GM10847 (cell line): Measurements from ENCODE around the gene PNPO.

ENCODE experiments used
- POLR2A ChIP-seq: IDR thresholded peaks from 2 replicates; pipeline ENCODE4 v1.6.1; 2011; ENCODE audit not compliant: insufficient read length; ENCODE audit errors: extremely low read depth

PNPO gene

DNA sequence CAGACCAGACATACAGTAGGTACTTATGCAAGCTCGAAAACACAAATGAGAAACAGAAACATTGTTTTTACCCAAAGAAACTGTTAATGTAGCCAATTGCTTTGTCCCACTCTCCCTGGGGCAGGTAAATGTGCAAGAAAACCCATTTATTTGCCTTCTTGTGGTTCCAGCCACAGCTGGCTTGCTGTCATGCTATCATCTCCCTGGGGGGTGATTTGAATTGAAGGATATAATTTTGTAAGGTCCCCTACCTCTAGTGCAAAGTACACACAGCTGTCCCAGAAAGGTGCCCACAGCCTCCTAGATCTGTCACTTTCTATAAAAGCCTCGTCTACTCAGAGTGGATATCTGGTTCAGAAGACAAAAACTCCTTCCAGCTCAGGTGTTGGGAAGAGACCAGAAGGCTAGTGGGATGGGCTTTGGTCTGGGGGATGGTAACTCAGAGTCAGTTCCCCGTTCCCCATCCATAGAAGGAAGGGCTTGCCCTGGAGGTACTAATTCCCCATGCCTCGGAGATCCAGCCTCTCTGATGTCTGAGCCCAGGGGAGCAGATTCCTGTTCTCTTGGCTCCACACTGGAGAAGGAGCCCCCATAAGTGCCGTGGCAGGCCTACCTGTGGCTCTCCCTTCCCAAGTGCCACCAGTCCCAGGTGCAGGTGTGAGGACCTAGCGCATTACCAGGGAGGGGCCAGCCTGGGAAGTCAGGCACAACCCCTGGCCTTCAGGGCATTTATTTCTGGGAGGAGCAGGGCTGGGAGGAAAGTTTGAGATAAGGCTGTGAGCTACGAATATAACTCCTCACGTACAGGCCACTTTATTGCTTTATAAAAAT lies 18.7 kb downstream of the PNPO start:
- TF ChIP-seq POLR2A, result no peak

DNA sequence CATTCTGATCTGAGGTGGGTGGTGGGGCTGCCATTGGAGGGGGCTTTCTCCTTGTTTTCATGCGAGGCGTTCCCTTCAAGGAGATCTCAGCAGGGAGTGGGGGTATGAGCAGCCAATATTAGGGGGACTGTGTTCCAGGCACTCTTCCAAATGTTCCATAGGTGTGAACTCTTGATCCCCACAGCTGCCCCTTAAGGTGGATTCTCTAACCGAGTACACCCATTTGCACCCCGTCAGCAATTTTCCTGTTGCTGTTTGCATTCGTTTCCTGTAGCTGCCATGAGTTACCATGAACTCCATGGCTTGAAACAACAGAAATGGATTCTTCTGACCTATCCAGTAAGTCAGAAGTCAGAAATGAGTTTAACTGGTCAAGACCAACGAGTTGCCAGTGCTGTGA lies 20.0 kb downstream of the PNPO start:
- TF ChIP-seq POLR2A, result no peak

DNA sequence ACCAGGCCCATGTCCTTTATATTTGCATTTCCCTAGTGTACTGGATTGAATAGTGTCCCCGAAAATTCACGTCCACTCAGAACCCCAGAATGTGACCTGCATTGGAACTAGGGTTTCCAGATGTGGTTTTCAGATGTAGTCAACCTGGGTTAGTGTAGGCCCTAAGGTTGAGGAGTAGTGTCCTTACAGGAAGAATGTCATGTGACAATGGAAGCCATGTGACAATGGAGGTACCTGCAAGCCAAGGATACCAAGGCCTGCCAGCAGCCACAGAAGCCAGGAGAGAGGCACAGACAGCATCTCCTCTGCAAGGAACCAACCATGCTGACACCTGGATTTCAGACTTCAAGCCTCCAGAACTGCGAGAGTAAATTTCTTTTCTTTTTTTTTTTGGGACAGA lies 21.5 kb downstream of the PNPO start:
- no peak for TF ChIP-seq POLR2A

DNA sequence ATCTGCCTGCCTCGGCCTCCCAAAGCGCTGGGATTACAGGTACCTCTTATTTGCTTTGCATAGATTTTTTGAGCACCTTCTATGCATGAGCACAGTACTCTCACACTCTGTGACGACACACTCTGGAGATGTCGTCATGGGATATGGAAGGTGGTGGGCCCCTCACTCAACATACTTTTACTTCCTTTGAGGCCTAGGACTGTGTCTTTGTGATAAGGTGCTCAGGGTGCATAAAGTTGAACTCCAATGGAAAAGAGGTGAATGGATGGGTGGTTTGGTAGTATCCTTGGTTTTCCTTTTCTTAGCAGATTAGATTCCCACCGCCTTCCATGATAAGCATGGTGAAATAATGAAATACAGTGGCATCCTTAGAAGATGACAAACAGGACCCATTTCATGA lies 23.5 kb downstream of the PNPO start:
- TF ChIP-seq POLR2A, result no peak

DNA sequence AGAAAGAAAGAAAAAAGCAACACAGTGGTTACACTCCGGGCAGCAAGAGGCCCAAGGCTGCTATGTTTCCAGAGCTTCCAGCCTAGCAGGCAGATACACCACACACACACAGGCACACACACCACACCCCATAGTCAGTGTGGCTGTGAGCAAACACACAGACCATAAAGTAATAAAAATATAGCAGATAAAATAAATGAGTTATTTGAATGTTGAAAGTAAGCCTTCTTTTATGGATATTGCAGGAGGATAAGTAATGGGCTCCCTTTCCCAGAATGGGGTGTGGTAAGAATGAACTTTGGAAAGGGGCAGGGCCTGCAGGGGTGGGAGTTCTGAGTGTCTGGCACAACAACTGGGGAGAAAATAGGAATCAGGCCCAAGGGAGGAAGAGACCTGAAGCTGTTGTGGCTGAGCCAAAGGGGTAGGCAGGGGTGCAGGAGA lies 24.7 kb downstream of the PNPO start:
- TF ChIP-seq POLR2A, result no peak

DNA sequence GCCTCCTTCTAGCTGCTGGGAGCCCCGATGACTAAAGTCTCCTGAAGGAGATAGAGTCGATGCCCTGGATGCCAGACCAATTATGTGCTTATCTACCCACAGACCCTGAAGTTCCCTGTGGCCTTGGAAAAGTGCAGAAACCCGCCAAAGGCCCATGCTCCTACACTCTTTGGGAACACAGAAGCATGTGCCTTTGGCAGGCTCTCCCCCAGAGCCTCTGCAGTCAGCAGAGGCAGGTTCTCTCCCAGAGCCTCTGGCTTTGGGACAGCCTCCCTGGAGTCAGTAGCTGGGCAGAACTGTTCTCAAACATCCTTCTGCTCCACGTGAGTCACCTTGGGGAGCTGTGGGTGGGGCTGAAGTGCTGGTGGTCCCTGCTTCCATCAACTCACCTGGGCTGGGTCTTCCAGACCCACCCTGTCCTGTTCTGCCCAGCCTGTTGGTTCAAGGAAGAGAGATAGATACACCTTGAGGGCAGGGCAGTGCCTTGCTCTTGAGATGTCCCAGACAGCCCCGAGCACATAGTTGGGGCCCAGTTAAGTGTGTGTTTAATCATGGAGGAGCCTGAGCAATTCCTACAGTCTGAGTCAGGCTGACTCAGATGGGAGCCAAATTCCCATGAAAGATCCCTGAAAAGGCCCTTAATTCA lies 26.4 kb downstream of the PNPO start:
- TF ChIP-seq POLR2A, result no peak

DNA sequence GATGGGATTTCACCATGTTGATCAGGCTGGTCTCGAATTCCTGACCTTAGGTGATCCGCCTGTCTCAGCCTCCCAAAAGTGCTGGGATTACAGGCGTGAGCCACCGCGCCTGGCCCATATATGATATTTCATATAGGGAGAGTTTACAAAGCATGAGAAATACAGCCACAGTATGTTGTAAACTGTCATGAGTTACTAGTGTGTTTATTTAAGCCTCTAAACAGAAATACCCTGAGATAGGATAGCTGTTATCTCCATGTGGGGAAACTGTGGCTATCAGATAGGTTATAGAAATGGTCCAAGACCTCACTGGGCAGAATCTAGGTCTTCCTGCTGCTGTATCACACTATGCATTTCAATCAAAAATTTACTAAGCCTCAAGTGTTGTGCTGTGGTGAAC lies 27.5 kb downstream of the PNPO start:
- no peak for TF ChIP-seq POLR2A

DNA sequence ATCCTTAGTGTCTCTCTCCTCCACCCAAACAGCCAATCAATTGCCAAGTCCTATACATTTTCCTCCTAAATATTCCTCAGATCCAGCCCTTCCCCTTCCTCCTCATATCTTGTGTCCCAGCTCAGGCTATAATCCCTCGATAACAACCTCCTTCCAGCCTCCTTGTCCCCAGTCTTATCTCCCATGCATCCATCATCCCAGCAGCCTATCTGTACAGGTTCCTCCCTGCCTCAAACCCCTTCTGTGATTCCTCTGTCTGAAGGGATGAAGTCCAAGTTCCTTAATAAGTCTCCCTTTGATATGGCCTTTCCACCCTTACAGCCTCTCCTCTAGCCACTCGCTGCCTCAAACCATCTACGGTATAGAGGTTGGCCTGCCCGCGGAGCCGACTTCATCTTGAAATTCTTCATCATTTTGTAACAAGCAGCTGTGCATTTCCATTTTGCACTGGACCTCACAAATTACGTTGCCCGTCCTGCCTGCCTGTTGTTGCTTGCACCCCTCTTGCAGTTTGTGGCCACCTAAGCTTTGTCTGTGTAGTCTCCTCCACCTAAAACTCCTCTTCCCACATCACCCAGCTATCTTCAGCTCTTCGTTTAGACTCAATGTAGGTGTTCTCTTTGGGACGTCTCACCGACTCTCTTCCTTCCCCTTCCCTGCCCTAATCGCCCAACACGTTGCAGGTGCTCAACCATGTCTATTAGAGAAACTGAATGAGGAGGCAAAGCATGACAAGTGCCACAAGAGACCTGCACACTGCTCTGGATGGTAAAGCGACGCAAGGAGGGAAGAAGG lies 28.8 kb downstream of the PNPO start:
- TF ChIP-seq POLR2A, result no peak

DNA sequence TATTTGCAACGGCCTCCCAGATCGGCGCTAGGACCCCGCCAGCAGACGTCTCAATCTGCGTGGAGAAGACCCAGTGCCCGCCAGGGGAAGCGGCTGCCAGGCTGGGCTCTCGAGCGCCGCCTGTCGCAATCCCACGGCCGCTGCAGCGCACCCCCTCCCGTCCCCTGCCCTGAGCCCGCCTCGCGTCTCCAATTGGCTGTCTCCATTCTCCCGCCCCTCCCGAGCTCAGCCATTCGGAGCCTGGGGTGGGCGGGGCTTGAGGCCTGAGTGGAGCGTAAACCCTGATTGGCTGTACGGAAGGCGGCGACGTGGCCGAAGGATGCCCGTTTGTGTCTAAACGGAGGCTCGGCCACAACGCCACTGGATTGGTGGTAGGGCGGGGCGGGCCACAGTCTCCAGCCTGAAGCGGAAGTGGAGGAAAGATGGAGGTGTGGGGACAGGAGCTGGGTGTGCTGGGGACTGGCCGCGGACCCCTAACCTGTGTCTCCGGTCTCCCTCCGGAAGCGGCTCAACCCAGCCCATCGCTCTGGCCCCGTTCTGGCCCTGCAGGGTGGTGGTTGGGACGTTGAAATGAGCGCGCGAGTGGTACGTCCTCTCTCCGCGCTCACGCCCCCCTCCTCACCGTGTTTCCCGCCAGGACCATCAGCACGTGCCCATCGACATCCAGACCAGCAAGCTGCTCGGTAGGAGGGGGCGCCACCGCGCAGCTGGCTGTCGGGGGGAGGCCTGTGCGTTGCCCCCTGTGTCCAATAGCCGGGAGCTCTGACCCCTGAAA lies 29.5 kb downstream of the PNPO start, which contains the start of gene CDK5RAP3:
Gene CDK5RAP3, plus strand, starts transcription at position 389 of the 775 bp plus-strand sequence. Its CDS starts 34 bp downstream, at position 423.
- TF ChIP-seq POLR2A, result peak; percentile 76

DNA sequence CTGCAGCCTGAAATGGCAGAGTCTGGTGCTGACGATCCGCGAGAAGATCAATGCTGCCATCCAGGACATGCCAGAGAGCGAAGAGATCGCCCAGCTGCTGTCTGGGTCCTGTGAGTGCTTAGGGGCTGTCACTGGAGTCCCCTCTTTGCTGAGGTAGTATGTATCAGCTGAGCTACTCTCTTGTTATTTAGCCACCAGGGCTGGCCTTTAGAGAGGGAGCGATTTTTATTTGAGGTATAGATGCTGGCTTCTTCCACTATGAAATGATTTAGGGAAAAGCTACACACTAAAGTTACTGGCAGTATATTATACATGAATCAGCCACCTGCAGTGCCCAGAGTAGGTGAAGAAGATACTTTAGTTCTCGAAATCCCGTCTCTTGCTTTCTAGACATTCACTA lies 32.2 kb downstream of the PNPO start:
- TF ChIP-seq POLR2A, result no peak

DNA sequence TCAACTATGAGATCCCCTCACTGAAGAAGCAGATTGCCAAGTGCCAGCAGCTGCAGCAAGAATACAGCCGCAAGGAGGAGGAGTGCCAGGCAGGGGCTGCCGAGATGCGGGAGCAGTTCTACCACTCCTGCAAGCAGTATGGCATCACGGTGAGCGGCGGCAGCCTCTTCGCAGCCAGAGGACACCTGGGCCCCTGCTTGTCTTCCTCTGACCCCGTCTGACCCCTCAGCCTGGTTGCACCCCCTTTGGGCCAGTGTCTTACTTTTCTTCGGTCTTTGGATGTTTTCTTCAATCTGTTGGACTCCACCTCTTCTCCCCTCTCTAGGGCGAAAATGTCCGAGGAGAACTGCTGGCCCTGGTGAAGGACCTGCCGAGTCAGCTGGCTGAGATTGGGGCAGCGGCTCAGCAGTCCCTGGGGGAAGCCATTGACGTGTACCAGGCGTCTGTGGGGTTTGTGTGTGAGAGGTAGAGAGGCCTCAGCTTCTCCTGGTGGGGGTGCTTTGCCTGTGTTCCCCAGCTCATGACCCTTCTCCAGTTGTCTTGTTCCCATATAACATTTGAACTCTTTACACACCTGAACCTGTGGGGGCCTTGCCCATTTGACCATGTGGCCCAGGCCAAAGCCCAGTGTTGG lies 33.9 kb downstream of the PNPO start:
- TF ChIP-seq POLR2A, result no peak

DNA sequence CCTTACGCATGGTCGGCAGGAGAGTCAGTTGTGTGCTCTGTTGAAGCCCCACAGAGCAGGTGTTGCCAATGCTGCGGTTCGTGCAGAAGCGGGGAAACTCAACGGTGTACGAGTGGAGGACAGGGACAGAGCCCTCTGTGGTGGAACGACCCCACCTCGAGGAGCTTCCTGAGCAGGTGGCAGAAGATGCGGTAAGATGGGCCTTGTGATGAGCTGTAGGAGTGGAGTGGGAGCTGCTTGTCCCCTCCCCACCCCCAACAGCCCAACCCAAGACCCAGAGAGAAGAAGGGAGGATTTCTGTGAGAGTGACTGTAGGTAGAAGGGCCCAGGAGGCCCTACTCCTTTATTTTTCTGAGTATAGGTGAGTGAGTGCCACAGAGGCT lies 34.4 kb downstream of the PNPO start:
- TF ChIP-seq POLR2A, result no peak

DNA sequence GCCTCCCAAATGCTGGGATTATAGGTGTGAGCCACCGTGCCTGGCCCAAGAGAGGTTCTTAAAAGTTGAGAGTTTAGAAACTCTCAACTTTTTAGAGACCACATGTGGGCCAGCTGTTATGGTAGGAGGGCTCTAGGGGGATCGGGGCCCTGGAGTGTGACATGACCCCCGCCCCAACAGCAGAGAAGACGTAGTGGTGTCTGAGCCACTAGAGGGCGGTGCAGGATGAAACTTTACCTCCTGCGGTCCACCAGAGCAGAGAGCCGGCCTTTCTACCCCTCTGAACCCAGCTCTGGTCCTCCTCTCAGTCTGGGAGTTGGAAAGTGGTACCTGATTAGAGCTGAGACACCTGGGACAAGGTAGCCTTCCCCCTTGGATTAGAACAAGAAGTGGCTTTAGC lies 37.0 kb downstream of the PNPO start:
- no peak for TF ChIP-seq POLR2A

DNA sequence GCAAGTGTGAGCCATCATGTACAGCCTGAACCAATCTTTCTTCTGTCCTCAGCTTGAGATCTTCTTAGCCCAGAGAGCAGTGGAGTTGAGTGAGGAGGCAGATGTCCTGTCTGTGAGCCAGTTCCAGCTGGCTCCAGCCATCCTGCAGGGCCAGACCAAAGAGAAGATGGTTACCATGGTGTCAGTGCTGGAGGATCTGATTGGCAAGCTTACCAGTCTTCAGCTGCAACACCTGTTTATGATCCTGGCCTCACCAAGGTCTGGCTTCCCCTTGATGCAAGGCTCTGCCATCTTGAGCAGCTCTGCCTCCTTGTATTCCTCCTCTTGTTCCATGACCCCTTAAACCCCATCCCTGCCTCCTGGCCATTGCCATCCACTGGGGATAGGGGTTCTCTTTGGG lies 39.2 kb downstream of the PNPO start:
- TF ChIP-seq POLR2A, result no peak

DNA sequence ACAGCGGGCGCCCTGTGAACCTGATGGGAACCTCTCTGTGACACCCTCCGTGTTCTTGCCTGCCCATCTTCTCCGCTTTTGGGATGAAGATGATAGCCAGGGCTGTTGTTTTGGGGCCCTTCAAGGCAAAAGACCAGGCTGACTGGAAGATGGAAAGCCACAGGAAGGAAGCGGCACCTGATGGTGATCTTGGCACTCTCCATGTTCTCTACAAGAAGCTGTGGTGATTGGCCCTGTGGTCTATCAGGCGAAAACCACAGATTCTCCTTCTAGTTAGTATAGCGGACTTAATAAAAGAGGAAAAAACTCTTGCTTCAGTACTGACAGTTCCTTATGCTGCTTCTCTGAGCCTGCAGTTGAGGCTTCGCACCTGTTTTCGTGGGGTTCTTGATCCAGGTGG lies 40.1 kb downstream of the PNPO start:
- TF ChIP-seq POLR2A, result no peak
